SK-N-MC (cell line): Measurements from ENCODE around the gene ARPC4.

Source experiments
- EZH2 ChIP-seq: fragments of 200-600 bp; sonication (generic); IDR thresholded peaks from one replicate; pipeline ENCODE4 v1.6.1; 2017; ENCODE audit warnings: antibody characterized with exemption
- POLR2AphosphoS5 ChIP-seq: IDR thresholded peaks from 2 replicates; pipeline ENCODE4 v1.6.1; 2012; ENCODE audit warnings: mild to moderate bottlenecking, low read depth, low read length, borderline replicate concordance

DNA sequence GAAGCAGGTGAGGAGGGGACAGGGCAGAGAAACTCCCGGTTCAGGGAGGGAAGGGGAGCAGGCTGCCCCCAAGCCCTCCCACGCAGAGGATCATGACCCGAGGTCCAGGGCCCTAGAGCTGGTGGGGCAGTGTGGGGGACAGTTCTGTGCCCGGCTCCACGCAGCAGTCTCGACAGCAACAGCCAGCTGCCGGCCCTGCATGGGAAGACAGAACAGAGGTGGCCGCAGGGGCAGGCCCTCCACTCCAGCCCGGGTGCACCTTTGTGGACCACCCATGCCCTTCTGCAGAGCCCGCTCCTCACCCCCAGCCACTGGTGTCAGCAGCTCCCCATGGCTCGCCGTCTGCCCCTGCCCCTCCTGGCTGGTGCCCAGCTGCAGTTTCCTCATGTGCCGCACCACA is 35.5 kb upstream of the ARPC4 start:
- TF ChIP-seq POLR2AphosphoS5 (no peak; the same call in 1 of the 2 replicates), EZH2 (no peak)
